Colon (tissue), 2 donors: Measurements from ENCODE around the gene CCBE1.

Experiments used
- FAIRE-seq: peaks from 2 replicates; lab custom pipeline; 2012; peaks lifted over from hg19 to GRCh38; lab: Jason Lieb, UNC
- donor health status: control.
- donor health status: control.

The CCBE1 gene

DNA sequence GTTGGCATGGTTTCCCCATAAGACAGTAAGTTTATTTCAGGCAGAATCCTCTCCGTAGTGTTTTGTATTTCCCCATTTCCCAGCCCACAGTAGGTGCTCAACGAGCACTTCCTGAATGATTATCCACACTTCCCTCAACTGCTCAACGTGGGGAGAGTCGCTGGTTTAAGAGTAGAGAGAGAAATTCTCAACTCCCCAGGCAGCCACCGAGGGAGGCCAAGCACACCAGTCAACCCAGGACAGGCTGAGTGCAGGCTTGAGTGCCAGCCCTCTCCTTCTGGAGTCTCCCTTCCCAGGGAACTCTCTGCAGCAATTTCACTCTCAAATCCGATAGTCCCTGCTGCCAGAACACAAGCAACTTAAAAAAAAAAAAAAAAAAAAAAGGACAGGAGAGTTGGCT lies 246.2 kb downstream of the CCBE1 start:
- FAIRE-seq, result no peak

DNA sequence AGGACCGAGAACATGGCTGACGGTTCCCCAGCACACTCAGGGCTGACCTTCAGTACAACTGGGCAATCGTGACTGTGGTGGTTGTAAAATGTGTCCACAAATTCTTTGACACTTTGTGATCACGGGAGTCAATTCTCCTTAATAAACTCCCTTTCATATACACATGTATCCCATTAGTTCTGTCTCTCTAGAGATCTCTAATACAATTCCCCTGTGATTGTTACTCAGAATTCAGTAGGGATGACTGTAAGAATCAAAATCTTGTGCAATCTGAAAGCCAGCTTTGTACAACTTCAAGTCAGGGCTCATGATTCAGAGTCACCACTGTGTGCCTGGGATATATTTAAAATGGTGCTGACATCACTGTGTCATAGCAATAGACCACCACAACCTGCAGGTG lies 248.7 kb downstream of the CCBE1 start:
- FAIRE-seq, result no peak

GRCh38 chr18:59446012-59446411 lies 251.2 kb downstream of the CCBE1 start:
- FAIRE-seq, result no peak

- no peak for FAIRE-seq
These were observed 259.2 kb downstream of the CCBE1 start for GRCh38 chr18:59437851-59438569.

GRCh38 chr18:59432803-59433597 lies 264.2 kb downstream of the CCBE1 start:
- FAIRE-seq, result no peak

GRCh38 chr18:59431131-59431530 lies 266.1 kb downstream of the CCBE1 start:
- FAIRE-seq, result no peak

DNA sequence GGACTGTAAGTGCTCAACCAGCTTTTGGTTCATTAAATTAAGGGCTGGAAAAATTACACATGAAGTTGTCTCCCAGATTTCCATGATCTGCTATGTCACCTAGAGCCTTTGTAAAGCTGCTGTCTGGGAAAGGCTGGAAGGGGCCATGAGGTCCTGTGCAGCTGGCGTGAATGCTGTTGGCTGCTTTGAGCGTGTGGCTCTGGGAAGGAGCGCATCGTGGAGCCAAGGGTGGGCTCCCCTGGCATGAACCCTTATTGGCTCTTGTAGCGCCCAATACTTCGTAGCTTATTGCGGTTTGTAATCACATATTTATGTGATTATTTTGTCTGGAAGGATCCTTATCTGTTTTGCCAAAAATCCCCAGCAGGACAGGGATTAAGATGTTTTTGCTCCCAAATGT lies 267.6 kb downstream of the CCBE1 start:
- no peak for FAIRE-seq

GRCh38 chr18:59428018-59428417 lies 269.2 kb downstream of the CCBE1 start:
- FAIRE-seq, result no peak

GRCh38 chr18:59426855-59427254 lies 270.4 kb downstream of the CCBE1 start:
- no peak for FAIRE-seq

- FAIRE-seq, result no peak
These were observed 274.0 kb downstream of the CCBE1 start for GRCh38 chr18:59423259-59423658.

DNA sequence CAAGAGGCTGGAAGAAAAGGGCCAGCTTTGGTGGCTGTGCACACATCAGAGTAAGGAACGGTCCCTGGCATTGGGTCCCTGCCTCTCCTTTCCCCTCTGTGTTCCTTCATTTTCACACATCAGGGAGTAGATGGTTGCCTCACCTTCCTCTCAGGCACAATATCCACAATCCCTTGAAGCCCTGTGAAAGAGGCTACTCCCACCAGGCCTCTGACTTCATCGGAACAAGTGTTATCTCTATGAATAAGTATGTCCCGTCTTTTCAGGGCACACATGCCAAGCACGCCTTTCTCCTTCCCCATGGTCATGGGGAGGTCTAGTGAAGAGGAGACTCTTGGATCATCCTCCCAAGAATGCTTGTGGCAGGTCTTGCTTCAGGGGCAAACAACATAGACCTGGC lies 277.0 kb downstream of the CCBE1 start:
- no peak for FAIRE-seq

DNA sequence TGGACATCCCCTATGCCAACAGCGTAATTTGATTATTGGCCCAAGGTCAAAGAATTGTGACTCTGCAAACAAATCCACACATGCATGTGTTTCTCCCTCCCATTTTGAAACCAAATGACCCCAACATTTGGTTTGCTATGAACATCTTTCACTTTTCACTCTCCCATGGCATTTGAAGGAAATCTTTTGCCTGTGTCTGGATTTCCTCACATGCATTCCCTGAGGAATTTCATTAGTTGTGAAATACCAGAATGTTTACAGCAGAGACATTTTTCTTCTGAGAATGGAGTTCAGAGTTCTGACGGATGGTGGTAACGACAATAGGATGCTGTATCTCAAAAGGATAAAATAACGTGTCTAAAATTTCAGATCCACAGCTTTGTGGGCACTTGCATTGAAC lies 277.8 kb downstream of the CCBE1 start:
- no peak for FAIRE-seq

DNA sequence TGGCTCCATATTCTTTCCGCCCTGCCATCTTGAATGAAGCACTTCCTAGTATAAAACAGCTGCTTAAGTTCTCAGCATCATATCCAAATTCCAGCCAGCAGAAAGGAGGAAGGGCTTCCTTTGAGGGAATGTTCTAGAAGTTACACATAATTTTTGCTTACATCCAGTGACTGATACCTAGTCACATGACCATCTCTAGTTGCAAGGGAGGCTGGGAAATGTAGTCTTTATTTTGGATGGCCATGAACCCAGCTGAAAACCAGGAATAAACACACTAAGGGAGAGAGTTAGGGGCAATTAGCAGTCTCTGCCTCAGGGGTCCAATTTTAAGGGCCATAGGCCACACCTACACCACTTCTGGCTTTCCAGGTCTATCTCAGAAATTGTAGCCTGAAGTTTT lies 280.4 kb downstream of the CCBE1 start:
- FAIRE-seq, result no peak

DNA sequence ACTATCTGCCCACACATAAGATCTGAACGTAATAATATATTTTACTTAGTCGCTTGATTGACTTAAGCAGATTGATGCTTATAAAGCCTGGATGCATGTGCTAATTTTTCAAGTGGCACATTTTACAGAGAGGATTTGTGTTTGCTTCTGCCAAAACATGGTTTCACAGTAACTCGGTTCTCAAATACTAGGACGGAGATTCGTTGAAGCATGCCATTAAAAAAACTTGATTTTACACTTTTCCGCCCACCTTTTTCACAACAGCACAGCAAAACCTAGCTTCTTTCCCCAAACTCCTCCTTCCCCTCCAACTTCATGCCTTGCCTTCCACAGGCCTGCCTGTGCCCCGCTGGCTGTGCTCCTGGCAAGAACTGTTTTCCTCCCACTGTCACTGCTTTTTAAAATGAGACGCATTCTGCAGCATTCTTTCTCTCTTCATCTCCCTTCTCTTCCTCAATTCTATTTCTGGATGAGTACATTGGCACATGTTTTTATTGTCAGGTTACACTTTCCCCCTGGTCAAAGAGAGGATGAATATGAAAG lies 283.0 kb downstream of the CCBE1 start:
- no peak for FAIRE-seq

- no peak for FAIRE-seq
These were observed 294.7 kb downstream of the CCBE1 start for GRCh38 chr18:59402432-59403090.

GRCh38 chr18:59400407-59400806 lies 296.8 kb downstream of the CCBE1 start:
- no peak for FAIRE-seq

- no peak for FAIRE-seq
These were observed 301.7 kb downstream of the CCBE1 start for GRCh38 chr18:59395226-59396175.

DNA sequence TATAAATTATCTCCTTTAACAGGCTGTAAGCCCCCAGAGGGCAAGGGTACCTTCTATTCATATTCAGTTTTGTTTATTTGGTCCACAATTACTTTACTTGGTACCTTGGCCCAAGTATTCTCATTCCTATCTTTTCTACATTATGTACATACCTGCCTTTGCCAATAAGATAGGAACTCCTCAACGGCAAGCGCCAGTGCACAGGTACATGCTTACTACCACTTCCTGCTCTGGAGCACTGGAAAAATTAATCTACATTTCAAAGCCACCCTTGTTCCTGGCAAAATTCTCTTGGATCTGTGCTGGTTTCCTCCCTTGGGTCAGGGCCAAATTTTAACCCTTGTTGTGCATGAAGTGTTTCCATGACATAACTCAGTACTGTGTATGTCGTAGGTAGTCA lies 303.8 kb downstream of the CCBE1 start:
- FAIRE-seq, result no peak

DNA sequence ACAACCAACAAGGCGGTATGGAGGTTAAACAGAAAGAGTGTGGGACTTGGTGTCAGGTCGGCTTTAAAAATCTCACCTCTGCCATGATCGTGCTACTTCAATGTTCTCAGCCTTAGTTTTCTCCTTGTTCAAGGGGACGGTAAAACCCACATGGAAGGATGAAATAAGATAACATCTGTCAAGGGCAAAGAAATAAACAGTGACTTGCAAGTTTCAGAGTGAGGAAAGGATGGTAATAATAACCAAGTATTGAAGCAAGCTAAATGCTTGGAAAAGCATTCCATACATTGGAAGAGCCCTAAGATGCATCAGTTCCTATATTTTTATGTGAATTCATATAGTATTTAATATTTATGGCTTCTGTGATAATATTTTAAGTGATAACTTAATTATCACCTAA lies 308.4 kb downstream of the CCBE1 start:
- FAIRE-seq, result no peak

DNA sequence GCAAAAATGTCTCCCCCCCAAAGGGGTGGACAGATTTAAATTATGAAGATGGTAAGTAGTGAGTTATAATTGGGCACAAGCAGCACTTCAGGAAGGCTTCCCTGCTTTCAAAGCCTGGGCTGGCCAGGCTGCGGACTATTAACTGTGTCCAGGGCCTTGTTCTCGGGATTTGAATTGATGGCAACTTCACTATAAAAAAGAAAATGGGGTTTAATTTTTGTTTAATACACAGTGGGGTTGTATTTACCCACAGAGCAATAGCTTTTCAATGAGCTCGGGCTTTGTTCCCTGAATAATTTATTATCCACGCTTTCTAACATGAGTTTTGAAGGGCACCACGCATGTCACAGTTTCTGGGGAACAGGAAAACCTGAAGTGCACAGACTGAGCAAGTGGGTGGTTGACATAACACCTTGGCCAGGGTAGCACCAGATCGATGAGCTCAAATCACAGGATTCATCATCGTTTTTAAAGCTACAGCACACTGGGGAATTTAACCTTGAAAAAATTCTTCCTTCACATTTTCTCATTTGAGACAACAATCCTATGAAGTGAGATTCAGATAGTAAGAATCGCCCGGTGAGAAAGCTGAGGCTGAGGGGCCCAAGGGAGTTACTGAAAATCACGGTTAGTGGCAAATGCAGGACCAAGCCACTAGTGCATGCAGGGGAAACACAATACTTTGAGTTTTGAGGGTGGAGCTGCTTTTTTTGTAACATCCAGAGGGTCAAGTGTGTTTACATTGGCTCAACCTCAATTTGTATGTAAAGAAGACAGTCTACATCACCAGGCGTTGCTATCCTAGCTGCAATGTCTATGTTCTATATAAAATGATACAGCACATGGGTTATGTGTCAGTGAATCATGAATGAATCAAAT lies 309.3 kb downstream of the CCBE1 start:
- FAIRE-seq, result no peak
